Dermis blood vessel endothelial cell (primary cell): ENCODE data around the gene TMA7B. TPM values are rescaled to one million over a fixed set of nuclear protein-coding genes. Genes with fewer than 3 reads are reported as not detected.

Source experiments
- DNase-seq: peaks from one replicate; pipeline ENCODE4 v3.0.0; 2010
- total RNA-seq: library from RNA; depleted of rRNA; stranded (reverse); fragments of >200 nt; gene quantifications from 2 replicates; pipeline ENCODE4 v1.2.3, GENCODE V29; 2014

The TMA7B gene
- total RNA-seq, 1 donor from 2014 or later: not detected

- peak; percentile 45 for DNase-seq
Measured at GRCh38 chr22:39954584-39955055, 5.6 kb upstream of the TMA7B start.

- DNase-seq: no peak
Measured at GRCh38 chr22:39955675-39956074, 4.5 kb upstream of the TMA7B start.

GRCh38 chr22:39956932-39957664, 3.1 kb upstream of the TMA7B start:
- DNase-seq: no peak

GRCh38 chr22:39958009-39958711, 2.0 kb upstream of the TMA7B start:
- no peak for DNase-seq

GRCh38 chr22:39958949-39959639, 1.1 kb upstream of the TMA7B start:
- DNase-seq: no peak

- peak; percentile 74 for DNase-seq
Measured at GRCh38 chr22:39960791-39961746, 872 bp downstream of the TMA7B start.

- DNase-seq: no peak
Measured at GRCh38 chr22:39962071-39962470, 1.9 kb downstream of the TMA7B start.

GRCh38 chr22:39965748-39966147, 5.6 kb downstream of the TMA7B start:
- no peak for DNase-seq

GRCh38 chr22:39966470-39966869, 6.3 kb downstream of the TMA7B start:
- DNase-seq: no peak

- peak; percentile 66 for DNase-seq
Measured at GRCh38 chr22:39967103-39967829, 7.1 kb downstream of the TMA7B start.

- DNase-seq: peak; percentile 54
Measured at GRCh38 chr22:39967996-39968972, 8.1 kb downstream of the TMA7B start.

GRCh38 chr22:39970742-39971141, 10.5 kb downstream of the TMA7B start:
- no peak for DNase-seq

- no peak for DNase-seq
Measured at GRCh38 chr22:39972641-39973040, 12.4 kb downstream of the TMA7B start.

GRCh38 chr22:39973656-39974055, 13.5 kb downstream of the TMA7B start:
- DNase-seq: no peak

- DNase-seq: no peak
Measured at GRCh38 chr22:39974065-39974464, 13.9 kb downstream of the TMA7B start.

- DNase-seq: no peak
Measured at GRCh38 chr22:39979048-39979447, 18.9 kb downstream of the TMA7B start.

GRCh38 chr22:39979458-39979857, 19.3 kb downstream of the TMA7B start:
- no peak for DNase-seq

GRCh38 chr22:39980596-39980995, 20.4 kb downstream of the TMA7B start:
- DNase-seq: no peak

GRCh38 chr22:39983346-39983745, 23.1 kb downstream of the TMA7B start:
- DNase-seq: no peak

- DNase-seq: no peak
Measured at GRCh38 chr22:39984006-39984405, 23.8 kb downstream of the TMA7B start.
